Caco-2 (cell line): ENCODE results near the gene MACROD2. TPM values are rescaled to one million over a fixed set of nuclear protein-coding genes. Genes with fewer than 3 reads are reported as not detected.

ENCODE experiments used
- BruUV-seq: library from RNA; stranded (reverse); fragments of 400-500 nt; replicated peaks from 2 replicates; lab custom pipeline; 2021; lab: Mats Ljungman, UMichigan
- CTCF ChIA-PET: fragments of 300-600 bp; sonication (Branson Sonifier 250); formaldehyde crosslinking; loops from one replicate; lab custom pipeline; 2022; ENCODE audit warnings: antibody characterized with exemption; lab: Charles Lee
- POLR2A ChIA-PET: fragments of 300-600 bp; sonication (Branson Sonifier 250); formaldehyde crosslinking; loops from one replicate; lab custom pipeline; 2022; ENCODE audit warnings: antibody characterized with exemption; lab: Charles Lee
- DNase-seq, 2 experiments: peaks; one replicate each; pipeline versions ENCODE4 v3.0.0 to v3.0.0-alpha.2; 2020 to 2022
- H3K27me3 ChIP-seq: replicated peaks from 2 replicates; pipeline ENCODE4 v1.6.0; 2011; ENCODE audit warnings: low read length; ENCODE audit not compliant: control insufficient read depth, insufficient read depth
- H3K36me3 ChIP-seq: 2 replicates; pipeline ENCODE4 v1.5.1; 2011; ENCODE audit warnings: low read length; ENCODE audit not compliant: control insufficient read depth, insufficient read depth
- H3K4me1 ChIP-seq: fragments of 250-450 bp; sonication (Bioruptor Pico); 2 replicates; pipeline ENCODE4 v1.5.1; 2020; ENCODE audit warnings: mild to moderate bottlenecking
- H3K4me3 ChIP-seq: 2 replicates; pipeline ENCODE4 v1.5.1; 2011; ENCODE audit warnings: low read depth, mild to moderate bottlenecking, control low read depth, low read length
- H3K9me3 ChIP-seq: fragments of 250-450 bp; sonication (Bioruptor Pico); 2 replicates; pipeline ENCODE4 v1.5.1; 2020; ENCODE audit warnings: mild to moderate bottlenecking, moderate library complexity
- H3K27ac Mint-ChIP-seq: one replicate; pipeline ENCODE4 v1.8.0; 2022; ENCODE audit warnings: mixed read lengths; ENCODE audit not compliant: unreplicated experiment
- H3K27me3 Mint-ChIP-seq: one replicate; pipeline ENCODE4 v1.8.0; 2022; ENCODE audit warnings: mixed read lengths; ENCODE audit not compliant: insufficient read depth, unreplicated experiment
- H3K36me3 Mint-ChIP-seq: one replicate; pipeline ENCODE4 v1.8.0; 2022; ENCODE audit warnings: mild to moderate bottlenecking, mixed read lengths; ENCODE audit not compliant: insufficient read depth, unreplicated experiment
- H3K4me1 Mint-ChIP-seq: one replicate; pipeline ENCODE4 v1.8.0; 2022; ENCODE audit warnings: low read depth, mixed read lengths; ENCODE audit not compliant: unreplicated experiment
- H3K4me3 Mint-ChIP-seq: one replicate; pipeline ENCODE4 v1.8.0; 2022; ENCODE audit warnings: mild to moderate bottlenecking, moderate library complexity, mixed read lengths; ENCODE audit not compliant: unreplicated experiment
- H3K9me3 Mint-ChIP-seq: one replicate; pipeline ENCODE4 v1.8.0; 2022; ENCODE audit warnings: mixed read lengths; ENCODE audit not compliant: unreplicated experiment
- CTCF ChIP-seq, 2 experiments: fragments of 200-600 bp in 1 of 2; IDR thresholded peaks; 1 replicate in 1 of 2; 2 replicates in 1 of 2; pipeline versions ENCODE4 v1.5.1 to v1.8.0; 2011 to 2022; ENCODE audit warnings: antibody characterized with exemption in 1 of 2, control low read depth in 1 of 2, inconsistent platforms in 1 of 2, low read depth in 1 of 2, low read length in 1 of 2, mild to moderate bottlenecking in 1 of 2, moderate library complexity in 1 of 2; ENCODE audit not compliant: insufficient read depth in 1 of 2, severe bottlenecking in 1 of 2, unreplicated experiment in 1 of 2
- intact Hi-C: fragments of 100-400 bp; cut with micrococcal nuclease; formaldehyde crosslinking; loops from one replicate; pipeline ENCODE4 v1.10.0; 2022; ENCODE audit not compliant: unreplicated experiment
- total RNA-seq: library from RNA; stranded (reverse); gene quantifications from 2 replicates; pipeline ENCODE4 v1.2.3, GENCODE V29; 2022

Gene MACROD2
- total RNA-seq, 1 experiment from 2014 or later: 6.4 TPM

- no peaks in the 10 kb centered on the region for H3K4me1 ChIP-seq
- no peaks in the 10 kb centered on the region for H3K36me3 Mint-ChIP-seq
- no peaks in the 10 kb centered on the region for H3K4me1 Mint-ChIP-seq
- CTCF ChIA-PET: no interaction called here
- no TSS peak for BruUV-seq
- no peak for TF ChIP-seq CTCF (IDR thresholded peaks at IDR 0.05; ENCODE audit: insufficient read depth in 1 of 2, low read depth in 1 of 2, low read length in 1 of 2, severe bottlenecking in 1 of 2, unreplicated experiment in 1 of 2)
- no peak overlapping the region for H3K4me3 Mint-ChIP-seq
- no peaks in the 10 kb centered on the region for H3K9me3 ChIP-seq
- intact Hi-C loops: no loop called here
- no peaks in the 10 kb centered on the region for H3K27me3 Mint-ChIP-seq
- POLR2A ChIA-PET: no interaction called here
- H3K36me3 ChIP-seq: no peaks in the 10 kb centered on the region
- no peak overlapping the region for H3K27ac Mint-ChIP-seq
- no peaks in the 10 kb centered on the region for H3K9me3 Mint-ChIP-seq
- no peak overlapping the region for H3K4me3 ChIP-seq
- DNase-seq: no peak
- no peaks in the 10 kb centered on the region for H3K27me3 ChIP-seq
These were observed 536.5 kb downstream of the MACROD2 start for GRCh38 chr20:14531786-14532185.

- ChIA-PET CTCF (no interaction called here), POLR2A (no interaction called here)
- no peak overlapping the region for H3K27ac Mint-ChIP-seq
- no peak overlapping the region for H3K4me3 Mint-ChIP-seq
- H3K4me3 ChIP-seq: no peak overlapping the region
- H3K9me3 ChIP-seq: no peaks in the 10 kb centered on the region
- no peak for DNase-seq
- no peaks in the 10 kb centered on the region for H3K36me3 ChIP-seq
- intact Hi-C loops: no loop called here
- H3K4me1 ChIP-seq: no peaks in the 10 kb centered on the region
- no TSS peak for BruUV-seq
- no peaks in the 10 kb centered on the region for H3K27me3 Mint-ChIP-seq
- no peaks in the 10 kb centered on the region for H3K27me3 ChIP-seq
- no peaks in the 10 kb centered on the region for H3K4me1 Mint-ChIP-seq
- no peaks in the 10 kb centered on the region for H3K9me3 Mint-ChIP-seq
- TF ChIP-seq CTCF (IDR thresholded peaks at IDR 0.05; ENCODE audit: insufficient read depth in 1 of 2, low read depth in 1 of 2, low read length in 1 of 2, severe bottlenecking in 1 of 2, unreplicated experiment in 1 of 2): no peak
- H3K36me3 Mint-ChIP-seq: no peaks in the 10 kb centered on the region
These were observed 541.4 kb downstream of the MACROD2 start for GRCh38 chr20:14536738-14537137.

- Histone ChIP-seq H3K36me3 (no peaks in the 10 kb centered on the region), H3K27me3 (no peaks in the 10 kb centered on the region), H3K9me3 (no peaks in the 10 kb centered on the region), H3K4me3 (no peak overlapping the region), H3K4me1 (no peaks in the 10 kb centered on the region)
- CTCF ChIA-PET: no interaction called here
- H3K4me3 Mint-ChIP-seq: no peak overlapping the region
- H3K36me3 Mint-ChIP-seq: no peaks in the 10 kb centered on the region
- no peaks in the 10 kb centered on the region for H3K9me3 Mint-ChIP-seq
- H3K27me3 Mint-ChIP-seq: no peaks in the 10 kb centered on the region
- intact Hi-C loops: no loop called here
- H3K27ac Mint-ChIP-seq: no peak overlapping the region
- no TSS peak for BruUV-seq
- DNase-seq: no peak
- no peaks in the 10 kb centered on the region for H3K4me1 Mint-ChIP-seq
- POLR2A ChIA-PET: no interaction called here
- TF ChIP-seq CTCF (IDR thresholded peaks at IDR 0.05; ENCODE audit: insufficient read depth in 1 of 2, low read depth in 1 of 2, low read length in 1 of 2, severe bottlenecking in 1 of 2, unreplicated experiment in 1 of 2): no peak
These were observed 543.1 kb downstream of the MACROD2 start for GRCh38 chr20:14538433-14538832.
